OCI-LY3 (cell line): ENCODE data around the gene PCDHGB5.
A peak's percentile ranks its signal among the peaks of the same experiment; 100 is the strongest.

Source experiments
- H2AFZ ChIP-seq: fragments of 200-600, 300-600 bp; shearing (Covaris generic); 2 replicates; pipeline ENCODE4 v1.6.0; 2014; ENCODE audit warnings: antibody characterized with exemption, low read depth, low read length
- H3K27ac ChIP-seq: fragments of 200-600, 300-600 bp; sonication (generic); 2 replicates; pipeline ENCODE4 v1.5.1; 2014; ENCODE audit warnings: mild to moderate bottlenecking, low read length, moderate library complexity, mixed read lengths
- H3K27me3 ChIP-seq: fragments of 200-600, 300-600 bp; sonication (generic); 2 replicates; pipeline ENCODE4 v1.6.1; 2014; ENCODE audit warnings: low read depth, low read length, mixed read lengths
- H3K36me3 ChIP-seq: fragments of 200-600, 300-600 bp; sonication (generic); replicated peaks from 2 replicates; pipeline ENCODE3; 2014; ENCODE audit warnings: low read depth, low read length, mixed read lengths
- H3K4me1 ChIP-seq: fragments of 300-600, 200-600 bp; sonication (generic); 2 replicates; pipeline ENCODE4 v1.6.1; 2014; ENCODE audit warnings: low read length, mixed read lengths
- H3K4me2 ChIP-seq: fragments of 200-600, 300-600 bp; sonication (generic); 2 replicates; pipeline ENCODE4 v1.6.1; 2014; ENCODE audit warnings: low read length, mixed read lengths
- H3K4me3 ChIP-seq: fragments of 300-600, 200-600 bp; sonication (generic); 2 replicates; pipeline ENCODE4 v1.5.1; 2014; ENCODE audit warnings: antibody characterized with exemption, mild to moderate bottlenecking, low read length, moderate library complexity
- H3K79me2 ChIP-seq: fragments of 300-600, 200-600 bp; shearing (Covaris generic); 2 replicates; pipeline ENCODE4 v1.6.1; 2014; ENCODE audit warnings: mild to moderate bottlenecking, low read length, mixed read lengths
- H3K9ac ChIP-seq: fragments of 300-600, 200-600 bp; shearing (Covaris generic); 2 replicates; pipeline ENCODE4 v1.6.0; 2014; ENCODE audit warnings: mild to moderate bottlenecking, low read length, moderate library complexity
- H3K9me3 ChIP-seq: fragments of 200-600, 300-600 bp; shearing (Covaris generic); 2 replicates; pipeline ENCODE4 v1.6.1; 2014; ENCODE audit warnings: low read length, mixed read lengths; ENCODE audit not compliant: insufficient read depth
- H4K20me1 ChIP-seq: fragments of 200-600, 300-600 bp; sonication (generic); 2 replicates; pipeline ENCODE4 v1.6.1; 2016; ENCODE audit warnings: low read length, mixed read lengths; ENCODE audit not compliant: insufficient read depth
- CTCF ChIP-seq: fragments of 200-600, 300-600 bp; sonication (generic); IDR thresholded peaks from 2 replicates; pipeline ENCODE4 v1.5.1; 2014; ENCODE audit warnings: antibody characterized with exemption, low read length, low read depth
- EZH2phosphoT487 ChIP-seq: fragments of 200-600 bp; shearing (Covaris generic); IDR thresholded peaks from 2 replicates; pipeline ENCODE4 v1.6.1; 2018; ENCODE audit warnings: antibody characterized with exemption, mixed run types, low read depth

PCDHGB5 gene

GRCh38 chr5:141420855-141421488 is 23.2 kb downstream of the PCDHGB5 start, which contains the start of gene PCDHGA11:
Gene PCDHGA11, plus strand, starts transcription at chr5:141421051. Its CDS starts 177 bp downstream, at chr5:141421228.
- no peaks in the 10 kb centered on the region for H3K9me3 ChIP-seq
- no peak within 1 kb of the TSS for H3K27ac ChIP-seq
- TF ChIP-seq EZH2phosphoT487, result no peak
- peak; percentile 65 for TF ChIP-seq CTCF
- peak within 1 kb of the TSS; percentile 61 for H3K9ac ChIP-seq
- H3K4me3 ChIP-seq, result peak within 1 kb of the TSS; percentile 93
- H3K36me3 ChIP-seq, result no peaks in the 10 kb centered on the region
- peak within 1 kb of the TSS; percentile 95 for H2AFZ ChIP-seq
- no peaks in the 10 kb centered on the region for H4K20me1 ChIP-seq
- H3K27me3 ChIP-seq, result no peaks in the 10 kb centered on the region
- peak within 1 kb of the TSS; percentile 89 for H3K4me2 ChIP-seq
- no peaks in the 10 kb centered on the region for H3K4me1 ChIP-seq
- H3K79me2 ChIP-seq, result no peaks in the 10 kb centered on the region

GRCh38 chr5:141421489-141421855 is 23.7 kb downstream of the PCDHGB5 start:
- Histone ChIP-seq H3K4me1 (no peaks in the 10 kb centered on the region), H2AFZ (peak overlapping the region; percentile 95), H3K4me3 (peak overlapping the region; percentile 93), H3K27me3 (no peaks in the 10 kb centered on the region), H3K79me2 (no peaks in the 10 kb centered on the region), H3K27ac (no peak overlapping the region), H3K36me3 (no peaks in the 10 kb centered on the region), H3K4me2 (peak overlapping the region; percentile 89), H3K9ac (peak overlapping the region; percentile 61), H3K9me3 (no peaks in the 10 kb centered on the region), H4K20me1 (no peaks in the 10 kb centered on the region)
- TF ChIP-seq EZH2phosphoT487, result no peak
- TF ChIP-seq CTCF, result no peak

- Histone ChIP-seq H3K4me1 (no peaks in the 10 kb centered on the region), H3K36me3 (no peaks in the 10 kb centered on the region), H4K20me1 (no peaks in the 10 kb centered on the region), H3K79me2 (no peaks in the 10 kb centered on the region), H3K4me3 (no peak overlapping the region), H3K27ac (no peak overlapping the region), H3K4me2 (no peak overlapping the region), H3K9me3 (no peaks in the 10 kb centered on the region), H2AFZ (no peak overlapping the region), H3K9ac (no peak overlapping the region), H3K27me3 (no peaks in the 10 kb centered on the region)
- TF ChIP-seq EZH2phosphoT487 (no peak), CTCF (no peak)
Measured at GRCh38 chr5:141422742-141423291, 25.1 kb downstream of the PCDHGB5 start.

GRCh38 chr5:141427783-141428426 is 30.2 kb downstream of the PCDHGB5 start:
- no peak overlapping the region for H3K27ac ChIP-seq
- no peaks in the 10 kb centered on the region for H3K4me1 ChIP-seq
- H2AFZ ChIP-seq, result no peak overlapping the region
- no peaks in the 10 kb centered on the region for H4K20me1 ChIP-seq
- H3K9ac ChIP-seq, result no peak overlapping the region
- no peaks in the 10 kb centered on the region for H3K36me3 ChIP-seq
- no peak overlapping the region for H3K4me2 ChIP-seq
- TF ChIP-seq EZH2phosphoT487, result no peak
- H3K27me3 ChIP-seq, result no peaks in the 10 kb centered on the region
- H3K79me2 ChIP-seq, result no peaks in the 10 kb centered on the region
- H3K9me3 ChIP-seq, result no peaks in the 10 kb centered on the region
- H3K4me3 ChIP-seq, result no peak overlapping the region
